ENCODE data around the gene AFF4. TPM values are rescaled to one million over a fixed set of nuclear protein-coding genes. Genes with fewer than 3 reads are reported as not detected.

AFF4 gene
- total and polyA plus RNA-seq, 2 of the 4 experiments (the other 2 are of a cell fraction), result 27.3 to 57.2 TPM

DNA sequence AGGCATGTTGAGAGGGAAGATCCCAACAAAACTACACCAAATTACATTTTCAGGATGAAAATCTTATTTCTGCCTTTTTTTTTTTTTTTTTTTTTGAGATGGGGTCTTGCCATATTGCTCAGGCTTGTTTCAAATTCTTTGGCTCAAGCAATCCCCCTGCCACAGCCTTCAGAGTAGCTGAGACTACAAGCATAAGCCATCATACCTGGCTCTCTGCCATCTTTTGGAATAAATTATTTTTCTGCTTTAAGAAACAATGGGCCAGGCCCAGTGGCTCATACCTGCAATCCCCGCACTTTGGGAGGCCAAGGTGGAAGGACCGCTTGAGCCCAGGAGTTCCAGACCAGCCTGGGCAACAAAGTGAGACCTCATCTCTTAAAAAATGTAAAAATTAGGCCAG, 14.3 kb downstream of the AFF4 start:
- H3K4ac ChIP-seq (ENCODE audit: low read depth, low read length), result no peak overlapping the region
- H3K56ac ChIP-seq (ENCODE audit: extremely low read depth, insufficient read depth, low read length), result no peak overlapping the region
- no peak overlapping the region for H3K18ac ChIP-seq (ENCODE audit: low read depth, low read length)
- peaks cover 22% of the 10 kb centered on the region for H3K9me1 ChIP-seq (ENCODE audit: insufficient read depth, low read length)
- no peak overlapping the region for H3K4me2 ChIP-seq (ENCODE audit: low read depth, low read length)
- POLR2A ChIA-PET (ENCODE audit: unreplicated experiment), result no interaction called here
- H3K4me1 ChIP-seq (ENCODE audit: control insufficient read depth, insufficient read depth, low read length), result peaks cover 18% of the 10 kb centered on the region
- in situ Hi-C loops (cut with MboI; ENCODE audit: low sequenced_read_pairs), result no loop called here
- H2BK15ac ChIP-seq (ENCODE audit: low read depth, low read length), result no peak overlapping the region
- H3K9me3 ChIP-seq (ENCODE audit: control insufficient read depth, insufficient read depth, low read length), result no peaks in the 10 kb centered on the region
- no peak overlapping the region for H2AFZ ChIP-seq (replicated peaks; ENCODE audit: low read length, poor library complexity)
- H2AK9ac ChIP-seq (replicated peaks; ENCODE audit: low read depth, low read length, poor library complexity), result no peak overlapping the region
- H2BK120ac ChIP-seq (ENCODE audit: low read depth, low read length), result no peak overlapping the region
- no peak overlapping the region for H3K9ac ChIP-seq (ENCODE audit: low read depth, low read length)
- H2AK5ac ChIP-seq (ENCODE audit: low read depth, low read length), result no peak overlapping the region
- H3K27me3 ChIP-seq (ENCODE audit: control insufficient read depth, insufficient read depth, low read length), result no peaks in the 10 kb centered on the region
- no peak overlapping the region for H4K5ac ChIP-seq (ENCODE audit: low read depth, low read length)
- intact Hi-C loops (cut with micrococcal nuclease), result no loop called here
- H4K8ac ChIP-seq (ENCODE audit: low read depth in 2 of 2, low read length in 2 of 2), result no peak overlapping the region
- H3K27ac ChIP-seq (ENCODE audit: insufficient read depth, low read length), result no peak overlapping the region
- H4K91ac ChIP-seq (ENCODE audit: insufficient read depth, low read depth, low read length), result no peak overlapping the region
- H3K36me3 ChIP-seq (ENCODE audit: control insufficient read depth, insufficient read depth, low read length), result peaks cover 4% of the 10 kb centered on the region
- TF ChIP-seq BHLHE40 (IDR thresholded peaks at IDR 0.05; ENCODE audit: low read depth, low read length) (no peak), SMC3 (IDR thresholded peaks at IDR 0.05; ENCODE audit: low read depth, low read length) (no peak)
- H3K23ac ChIP-seq (ENCODE audit: low read depth, low read length), result no peak overlapping the region
- H4K20me1 ChIP-seq (ENCODE audit: insufficient read depth, low read length), result peaks cover 98% of the 10 kb centered on the region
- no peak overlapping the region for H2BK20ac ChIP-seq (ENCODE audit: low read depth, low read length)
- ATAC-seq (ENCODE audit: low read depth) (no peak), DNase-seq (no peak)
- no peak overlapping the region for H2BK5ac ChIP-seq (ENCODE audit: low read depth, low read length, poor library complexity, severe bottlenecking)
- H3K79me1 ChIP-seq (ENCODE audit: low read depth in 1 of 2, low read length in 2 of 2), result peaks cover 6 to 62% of the 10 kb centered on the region in 2 experiments; a peak in 2 of 4 replicates
- no TSS peak for BruUV-seq (replicated peaks)
- H3K14ac ChIP-seq (replicated peaks; ENCODE audit: low read depth, low read length), result no peak overlapping the region
- dilution Hi-C loops (cut with HindIII; ENCODE audit: low sequenced_read_pairs, unreplicated experiment), result no loop called here
- no peak overlapping the region for H3K4me3 ChIP-seq (ENCODE audit: insufficient read depth, low read depth, low read length)
- CTCF ChIA-PET, result no interaction called here
- WGBS, 2 experiments (ENCODE audit: extremely low coverage in 2 of 2, insufficient read length in 1 of 2), result no CpG with 5 or more reads among the region's 2 CpGs
